Parathyroid adenoma (tissue), 2 donors: Measurements from ENCODE around the gene ZSCAN23.

Experiments used
- H2AFZ ChIP-seq: fragments of 300-600 bp; sonication (generic); one replicate; pipeline ENCODE4 v1.7.0; 2017; ENCODE audit warnings: antibody characterized with exemption, mild to moderate bottlenecking
- H3K27ac ChIP-seq: fragments of 300-600 bp; sonication (generic); one replicate; pipeline ENCODE4 v1.7.0; 2017
- H3K27me3 ChIP-seq: fragments of 300-600 bp; sonication (generic); one replicate; pipeline ENCODE4 v1.7.0; 2017; ENCODE audit warnings: low read length; ENCODE audit not compliant: control insufficient read depth, insufficient read depth
- H3K36me3 ChIP-seq: fragments of 300-600 bp; sonication (generic); one replicate; pipeline ENCODE4 v1.7.0; 2017; ENCODE audit warnings: low read length; ENCODE audit not compliant: control insufficient read depth, insufficient read depth
- H3K4me1 ChIP-seq: fragments of 300-600 bp; sonication (generic); one replicate; pipeline ENCODE4 v1.7.0; 2017; ENCODE audit warnings: control low read depth
- H3K4me2 ChIP-seq: fragments of 300-600 bp; sonication (generic); one replicate; pipeline ENCODE4 v1.7.0; 2017; ENCODE audit warnings: low read length
- H3K4me3 ChIP-seq: fragments of 300-600 bp; sonication (generic); one replicate; pipeline ENCODE4 v1.7.0; 2017; ENCODE audit warnings: low read depth, low read length
- H3K79me2 ChIP-seq: fragments of 300-600 bp; sonication (generic); one replicate; pipeline ENCODE4 v1.7.0; 2017; ENCODE audit warnings: control low read depth
- H3K9ac ChIP-seq: fragments of 300-600 bp; sonication (generic); one replicate; pipeline ENCODE4 v1.7.0; 2017; ENCODE audit warnings: mild to moderate bottlenecking
- H3K9me3 ChIP-seq: fragments of 300-600 bp; sonication (generic); one replicate; pipeline ENCODE4 v1.7.0; 2017; ENCODE audit warnings: low read length; ENCODE audit not compliant: control insufficient read depth
- TF ChIP-seq, protein P1 (sequence below): fragments of 300-600 bp; sonication (generic); IDR thresholded peaks from one replicate; pipeline ENCODE4 v1.7.0; 2017; ENCODE audit warnings: antibody characterized with exemption, mild to moderate bottlenecking
- donor health status: primary hyperparathyroidism.

Gene ZSCAN23

GRCh38 chr6:28384143-28384533 is 59.2 kb downstream of the ZSCAN23 start:
- no peaks in the 10 kb centered on the region for H3K79me2 ChIP-seq
- H3K9me3 ChIP-seq, result no peaks in the 10 kb centered on the region
- H3K4me2 ChIP-seq, result peak overlapping the region; percentile 79
- H3K9ac ChIP-seq, result no peak overlapping the region
- peak overlapping the region; percentile 95 for H2AFZ ChIP-seq
- peak overlapping the region; percentile 76 for H3K4me3 ChIP-seq
- H3K4me1 ChIP-seq, result peaks cover 13% of the 10 kb centered on the region
- no peaks in the 10 kb centered on the region for H3K27me3 ChIP-seq
- TF ChIP-seq, protein P1, sequence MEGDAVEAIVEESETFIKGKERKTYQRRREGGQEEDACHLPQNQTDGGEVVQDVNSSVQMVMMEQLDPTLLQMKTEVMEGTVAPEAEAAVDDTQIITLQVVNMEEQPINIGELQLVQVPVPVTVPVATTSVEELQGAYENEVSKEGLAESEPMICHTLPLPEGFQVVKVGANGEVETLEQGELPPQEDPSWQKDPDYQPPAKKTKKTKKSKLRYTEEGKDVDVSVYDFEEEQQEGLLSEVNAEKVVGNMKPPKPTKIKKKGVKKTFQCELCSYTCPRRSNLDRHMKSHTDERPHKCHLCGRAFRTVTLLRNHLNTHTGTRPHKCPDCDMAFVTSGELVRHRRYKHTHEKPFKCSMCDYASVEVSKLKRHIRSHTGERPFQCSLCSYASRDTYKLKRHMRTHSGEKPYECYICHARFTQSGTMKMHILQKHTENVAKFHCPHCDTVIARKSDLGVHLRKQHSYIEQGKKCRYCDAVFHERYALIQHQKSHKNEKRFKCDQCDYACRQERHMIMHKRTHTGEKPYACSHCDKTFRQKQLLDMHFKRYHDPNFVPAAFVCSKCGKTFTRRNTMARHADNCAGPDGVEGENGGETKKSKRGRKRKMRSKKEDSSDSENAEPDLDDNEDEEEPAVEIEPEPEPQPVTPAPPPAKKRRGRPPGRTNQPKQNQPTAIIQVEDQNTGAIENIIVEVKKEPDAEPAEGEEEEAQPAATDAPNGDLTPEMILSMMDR, result no peak
- H3K36me3 ChIP-seq, result no peaks in the 10 kb centered on the region
- peak overlapping the region; percentile 82 for H3K27ac ChIP-seq

- Histone ChIP-seq H3K36me3 (no peaks in the 10 kb centered on the region), H3K9ac (no peak overlapping the region), H3K4me2 (peak overlapping the region; percentile 79), H3K4me3 (peak overlapping the region; percentile 76), H3K9me3 (no peaks in the 10 kb centered on the region), H3K27ac (peak overlapping the region; percentile 82), H2AFZ (peak overlapping the region; percentile 95), H3K79me2 (no peaks in the 10 kb centered on the region), H3K4me1 (peaks cover 13% of the 10 kb centered on the region), H3K27me3 (no peaks in the 10 kb centered on the region)
- TF ChIP-seq, protein P1, result peak; percentile 39
These were observed 59.8 kb downstream of the ZSCAN23 start for GRCh38 chr6:28383235-28384142.
